ENCODE measurements around the gene CFAP119. TPM values are rescaled to one million over a fixed set of nuclear protein-coding genes. Genes with fewer than 3 reads are reported as not detected.
A peak's percentile ranks its signal among the peaks of the same experiment; 100 is the strongest.

Gene CFAP119
- total and polyA plus RNA-seq, 2 experiments from 2014 or later, result 2.2 to 5.2 TPM

DNA sequence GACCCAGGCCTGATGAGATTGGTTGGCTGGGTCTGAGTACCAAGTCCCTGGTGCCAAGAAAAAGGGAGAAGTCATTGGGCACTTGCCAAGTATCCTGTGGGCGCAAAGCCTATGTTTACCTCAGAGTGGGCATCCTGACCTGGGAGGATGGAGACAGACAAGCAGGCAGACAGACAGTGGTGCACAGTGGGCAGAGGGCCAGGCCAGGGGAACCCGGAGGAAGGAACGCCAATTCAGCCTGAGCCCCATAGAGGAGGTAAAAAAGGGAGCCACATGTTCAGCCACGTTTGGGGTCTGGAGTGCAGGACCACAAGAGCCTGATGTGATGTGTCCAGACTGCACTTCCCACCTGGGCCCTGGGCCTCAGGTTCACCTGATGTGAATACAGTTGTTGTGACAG is 8.3 kb downstream of the CFAP119 start (continued):
- TF ChIP-seq, protein P1, sequence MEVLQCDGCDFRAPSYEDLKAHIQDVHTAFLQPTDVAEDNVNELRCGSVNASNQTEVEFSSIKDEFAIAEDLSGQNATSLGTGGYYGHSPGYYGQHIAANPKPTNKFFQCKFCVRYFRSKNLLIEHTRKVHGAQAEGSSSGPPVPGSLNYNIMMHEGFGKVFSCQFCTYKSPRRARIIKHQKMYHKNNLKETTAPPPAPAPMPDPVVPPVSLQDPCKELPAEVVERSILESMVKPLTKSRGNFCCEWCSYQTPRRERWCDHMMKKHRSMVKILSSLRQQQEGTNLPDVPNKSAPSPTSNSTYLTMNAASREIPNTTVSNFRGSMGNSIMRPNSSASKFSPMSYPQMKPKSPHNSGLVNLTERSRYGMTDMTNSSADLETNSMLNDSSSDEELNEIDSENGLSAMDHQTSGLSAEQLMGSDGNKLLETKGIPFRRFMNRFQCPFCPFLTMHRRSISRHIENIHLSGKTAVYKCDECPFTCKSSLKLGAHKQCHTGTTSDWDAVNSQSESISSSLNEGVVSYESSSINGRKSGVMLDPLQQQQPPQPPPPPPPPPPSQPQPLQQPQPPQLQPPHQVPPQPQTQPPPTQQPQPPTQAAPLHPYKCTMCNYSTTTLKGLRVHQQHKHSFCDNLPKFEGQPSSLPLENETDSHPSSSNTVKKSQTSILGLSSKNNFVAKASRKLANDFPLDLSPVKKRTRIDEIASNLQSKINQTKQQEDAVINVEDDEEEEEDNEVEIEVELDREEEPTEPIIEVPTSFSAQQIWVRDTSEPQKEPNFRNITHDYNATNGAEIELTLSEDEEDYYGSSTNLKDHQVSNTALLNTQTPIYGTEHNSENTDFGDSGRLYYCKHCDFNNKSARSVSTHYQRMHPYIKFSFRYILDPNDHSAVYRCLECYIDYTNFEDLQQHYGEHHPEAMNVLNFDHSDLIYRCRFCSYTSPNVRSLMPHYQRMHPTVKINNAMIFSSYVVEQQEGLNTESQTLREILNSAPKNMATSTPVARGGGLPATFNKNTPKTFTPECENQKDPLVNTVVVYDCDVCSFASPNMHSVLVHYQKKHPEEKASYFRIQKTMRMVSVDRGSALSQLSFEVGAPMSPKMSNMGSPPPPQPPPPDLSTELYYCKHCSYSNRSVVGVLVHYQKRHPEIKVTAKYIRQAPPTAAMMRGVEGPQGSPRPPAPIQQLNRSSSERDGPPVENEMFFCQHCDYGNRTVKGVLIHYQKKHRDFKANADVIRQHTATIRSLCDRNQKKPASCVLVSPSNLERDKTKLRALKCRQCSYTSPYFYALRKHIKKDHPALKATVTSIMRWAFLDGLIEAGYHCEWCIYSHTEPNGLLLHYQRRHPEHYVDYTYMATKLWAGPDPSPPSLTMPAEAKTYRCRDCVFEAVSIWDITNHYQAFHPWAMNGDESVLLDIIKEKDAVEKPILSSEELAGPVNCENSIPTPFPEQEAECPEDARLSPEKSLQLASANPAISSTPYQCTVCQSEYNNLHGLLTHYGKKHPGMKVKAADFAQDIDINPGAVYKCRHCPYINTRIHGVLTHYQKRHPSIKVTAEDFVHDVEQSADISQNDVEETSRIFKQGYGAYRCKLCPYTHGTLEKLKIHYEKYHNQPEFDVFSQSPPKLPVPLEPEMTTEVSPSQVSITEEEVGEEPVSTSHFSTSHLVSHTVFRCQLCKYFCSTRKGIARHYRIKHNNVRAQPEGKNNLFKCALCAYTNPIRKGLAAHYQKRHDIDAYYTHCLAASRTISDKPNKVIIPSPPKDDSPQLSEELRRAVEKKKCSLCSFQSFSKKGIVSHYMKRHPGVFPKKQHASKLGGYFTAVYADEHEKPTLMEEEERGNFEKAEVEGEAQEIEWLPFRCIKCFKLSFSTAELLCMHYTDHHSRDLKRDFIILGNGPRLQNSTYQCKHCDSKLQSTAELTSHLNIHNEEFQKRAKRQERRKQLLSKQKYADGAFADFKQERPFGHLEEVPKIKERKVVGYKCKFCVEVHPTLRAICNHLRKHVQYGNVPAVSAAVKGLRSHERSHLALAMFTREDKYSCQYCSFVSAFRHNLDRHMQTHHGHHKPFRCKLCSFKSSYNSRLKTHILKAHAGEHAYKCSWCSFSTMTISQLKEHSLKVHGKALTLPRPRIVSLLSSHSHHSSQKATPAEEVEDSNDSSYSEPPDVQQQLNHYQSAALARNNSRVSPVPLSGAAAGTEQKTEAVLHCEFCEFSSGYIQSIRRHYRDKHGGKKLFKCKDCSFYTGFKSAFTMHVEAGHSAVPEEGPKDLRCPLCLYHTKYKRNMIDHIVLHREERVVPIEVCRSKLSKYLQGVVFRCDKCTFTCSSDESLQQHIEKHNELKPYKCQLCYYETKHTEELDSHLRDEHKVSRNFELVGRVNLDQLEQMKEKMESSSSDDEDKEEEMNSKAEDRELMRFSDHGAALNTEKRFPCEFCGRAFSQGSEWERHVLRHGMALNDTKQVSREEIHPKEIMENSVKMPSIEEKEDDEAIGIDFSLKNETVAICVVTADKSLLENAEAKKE (CRISPR knock-in tag; IDR thresholded peaks at IDR 0.05), result no peak

DNA sequence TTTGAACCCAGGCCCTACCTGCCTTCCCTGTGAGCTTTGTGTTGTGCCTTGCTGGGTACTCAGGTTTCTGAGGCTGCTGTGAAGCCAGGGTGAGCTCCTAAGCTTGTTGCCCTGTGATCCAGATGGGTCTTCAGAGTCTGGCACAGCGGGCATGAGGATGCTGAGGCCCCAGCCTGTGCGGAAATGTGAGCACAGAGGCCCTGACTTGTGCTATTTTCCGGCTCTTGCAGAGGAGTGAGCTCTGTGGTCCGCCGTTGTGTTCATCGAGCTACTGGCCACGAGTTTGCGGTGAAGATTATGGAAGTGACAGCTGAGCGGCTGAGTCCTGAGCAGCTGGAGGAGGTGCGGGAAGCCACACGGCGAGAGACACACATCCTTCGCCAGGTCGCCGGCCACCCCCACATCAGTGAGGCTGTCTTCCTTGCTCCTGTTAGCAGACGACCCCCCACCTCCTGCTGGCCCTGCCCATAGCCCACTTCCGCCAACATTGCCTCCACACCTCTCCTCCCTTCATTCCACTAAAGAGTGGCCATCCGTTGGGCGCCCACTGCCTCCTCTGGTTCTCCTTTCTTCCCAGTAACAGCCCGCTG is 10.9 kb downstream of the CFAP119 start:
- peaks cover 41% of the 10 kb centered on the region for H3K36me3 Mint-ChIP-seq (ENCODE audit: low read depth)
- Histone ChIP-seq H3F3A (replicated peaks; ENCODE audit: low read depth) (no peaks in the 10 kb centered on the region; the same call in 1 of the 2 replicates), H3K4me1 (ENCODE audit: insufficient read depth) (peaks cover 7% of the 10 kb centered on the region; the same call in 1 of the 2 replicates), H3K36me3 (ENCODE audit: insufficient read depth) (peaks cover 11% of the 10 kb centered on the region; the same call in 1 of the 2 replicates), H2AFZ (no peak overlapping the region), H3K9me2 (ENCODE audit: insufficient read depth) (no peaks in the 10 kb centered on the region), H3K27ac (ENCODE audit: low read depth) (no peak overlapping the region), H4K20me1 (replicated peaks; ENCODE audit: insufficient read depth) (no peaks in the 10 kb centered on the region; the same call in 1 of the 2 replicates), H3K4me3 (no peak overlapping the region), H3K4me2 (no peak overlapping the region), H3K79me2 (replicated peaks; ENCODE audit: insufficient read depth) (peaks cover 15% of the 10 kb centered on the region), H3K27me3 (ENCODE audit: insufficient read depth) (no peaks in the 10 kb centered on the region)
- no peak overlapping the region for H3K27ac Mint-ChIP-seq
- no peaks in the 10 kb centered on the region for H3K9me3 Mint-ChIP-seq
- ATAC-seq (no peak), DNase-seq (ENCODE audit: low spot score) (no peak)
- peaks cover 8% of the 10 kb centered on the region for H3K4me1 Mint-ChIP-seq
- peaks cover 16% of the 10 kb centered on the region for H3K27me3 Mint-ChIP-seq (ENCODE audit: insufficient read depth, low read depth, poor library complexity)
- H3K4me3 Mint-ChIP-seq, result peak overlapping the region; percentile 9; the same call in 1 of the 3 replicates
- TF ChIP-seq, protein P2, sequence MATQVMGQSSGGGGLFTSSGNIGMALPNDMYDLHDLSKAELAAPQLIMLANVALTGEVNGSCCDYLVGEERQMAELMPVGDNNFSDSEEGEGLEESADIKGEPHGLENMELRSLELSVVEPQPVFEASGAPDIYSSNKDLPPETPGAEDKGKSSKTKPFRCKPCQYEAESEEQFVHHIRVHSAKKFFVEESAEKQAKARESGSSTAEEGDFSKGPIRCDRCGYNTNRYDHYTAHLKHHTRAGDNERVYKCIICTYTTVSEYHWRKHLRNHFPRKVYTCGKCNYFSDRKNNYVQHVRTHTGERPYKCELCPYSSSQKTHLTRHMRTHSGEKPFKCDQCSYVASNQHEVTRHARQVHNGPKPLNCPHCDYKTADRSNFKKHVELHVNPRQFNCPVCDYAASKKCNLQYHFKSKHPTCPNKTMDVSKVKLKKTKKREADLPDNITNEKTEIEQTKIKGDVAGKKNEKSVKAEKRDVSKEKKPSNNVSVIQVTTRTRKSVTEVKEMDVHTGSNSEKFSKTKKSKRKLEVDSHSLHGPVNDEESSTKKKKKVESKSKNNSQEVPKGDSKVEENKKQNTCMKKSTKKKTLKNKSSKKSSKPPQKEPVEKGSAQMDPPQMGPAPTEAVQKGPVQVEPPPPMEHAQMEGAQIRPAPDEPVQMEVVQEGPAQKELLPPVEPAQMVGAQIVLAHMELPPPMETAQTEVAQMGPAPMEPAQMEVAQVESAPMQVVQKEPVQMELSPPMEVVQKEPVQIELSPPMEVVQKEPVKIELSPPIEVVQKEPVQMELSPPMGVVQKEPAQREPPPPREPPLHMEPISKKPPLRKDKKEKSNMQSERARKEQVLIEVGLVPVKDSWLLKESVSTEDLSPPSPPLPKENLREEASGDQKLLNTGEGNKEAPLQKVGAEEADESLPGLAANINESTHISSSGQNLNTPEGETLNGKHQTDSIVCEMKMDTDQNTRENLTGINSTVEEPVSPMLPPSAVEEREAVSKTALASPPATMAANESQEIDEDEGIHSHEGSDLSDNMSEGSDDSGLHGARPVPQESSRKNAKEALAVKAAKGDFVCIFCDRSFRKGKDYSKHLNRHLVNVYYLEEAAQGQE (IDR thresholded peaks at IDR 0.05; ENCODE audit: unreplicated experiment), result no peak
- TF ChIP-seq STAT1 (IDR thresholded peaks at IDR 0.05; ENCODE audit: unreplicated experiment) (no peak), EZH2 (IDR thresholded peaks at IDR 0.05; ENCODE audit: low read depth, unreplicated experiment) (no peak), POLR2AphosphoS5 (IDR thresholded peaks at IDR 0.05; ENCODE audit: low read depth) (no peak)
- TF ChIP-seq, protein P3, sequence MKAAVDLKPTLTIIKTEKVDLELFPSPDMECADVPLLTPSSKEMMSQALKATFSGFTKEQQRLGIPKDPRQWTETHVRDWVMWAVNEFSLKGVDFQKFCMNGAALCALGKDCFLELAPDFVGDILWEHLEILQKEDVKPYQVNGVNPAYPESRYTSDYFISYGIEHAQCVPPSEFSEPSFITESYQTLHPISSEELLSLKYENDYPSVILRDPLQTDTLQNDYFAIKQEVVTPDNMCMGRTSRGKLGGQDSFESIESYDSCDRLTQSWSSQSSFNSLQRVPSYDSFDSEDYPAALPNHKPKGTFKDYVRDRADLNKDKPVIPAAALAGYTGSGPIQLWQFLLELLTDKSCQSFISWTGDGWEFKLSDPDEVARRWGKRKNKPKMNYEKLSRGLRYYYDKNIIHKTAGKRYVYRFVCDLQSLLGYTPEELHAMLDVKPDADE (IDR thresholded peaks at IDR 0.05), result no peak
- TF ChIP-seq, protein P4, sequence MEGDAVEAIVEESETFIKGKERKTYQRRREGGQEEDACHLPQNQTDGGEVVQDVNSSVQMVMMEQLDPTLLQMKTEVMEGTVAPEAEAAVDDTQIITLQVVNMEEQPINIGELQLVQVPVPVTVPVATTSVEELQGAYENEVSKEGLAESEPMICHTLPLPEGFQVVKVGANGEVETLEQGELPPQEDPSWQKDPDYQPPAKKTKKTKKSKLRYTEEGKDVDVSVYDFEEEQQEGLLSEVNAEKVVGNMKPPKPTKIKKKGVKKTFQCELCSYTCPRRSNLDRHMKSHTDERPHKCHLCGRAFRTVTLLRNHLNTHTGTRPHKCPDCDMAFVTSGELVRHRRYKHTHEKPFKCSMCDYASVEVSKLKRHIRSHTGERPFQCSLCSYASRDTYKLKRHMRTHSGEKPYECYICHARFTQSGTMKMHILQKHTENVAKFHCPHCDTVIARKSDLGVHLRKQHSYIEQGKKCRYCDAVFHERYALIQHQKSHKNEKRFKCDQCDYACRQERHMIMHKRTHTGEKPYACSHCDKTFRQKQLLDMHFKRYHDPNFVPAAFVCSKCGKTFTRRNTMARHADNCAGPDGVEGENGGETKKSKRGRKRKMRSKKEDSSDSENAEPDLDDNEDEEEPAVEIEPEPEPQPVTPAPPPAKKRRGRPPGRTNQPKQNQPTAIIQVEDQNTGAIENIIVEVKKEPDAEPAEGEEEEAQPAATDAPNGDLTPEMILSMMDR (conservative IDR thresholded peaks at IDR 0.05; ENCODE audit: low read depth in 2 of 2), result no peak

All from GM23338 (cell line).